Measurements from ENCODE around the gene NDUFAF8. TPM values are rescaled to one million over a fixed set of nuclear protein-coding genes. Genes with fewer than 3 reads are reported as not detected.

NDUFAF8 gene
- polyA plus RNA-seq, 2 of the 4 experiments (the other 2 are of a cell fraction): 179 to 308 TPM

- H3K4me3 ChIP-seq: no peak overlapping the region
- H3K27ac ChIP-seq: no peak overlapping the region
- DNase-seq (ENCODE audit: low read depth in 1 of 2, low spot score in 1 of 2) (no peak), FAIRE-seq (no peak), ATAC-seq (no peak)
- no peak for TF ChIP-seq CTCF (IDR thresholded peaks at IDR 0.05)
- no peak for TF ChIP-seq ZC3H11A (IDR thresholded peaks at IDR 0.05)
- TF ChIP-seq NFE2L2 (conservative IDR thresholded peaks at IDR 0.05; ENCODE audit: low read length): no peak
- TF ChIP-seq ZFP36 (IDR thresholded peaks at IDR 0.05; ENCODE audit: borderline replicate concordance, partially characterized antibody): no peak
- no peak for TF ChIP-seq MYC (IDR thresholded peaks at IDR 0.05; ENCODE audit: borderline replicate concordance, low read length)
- no peak for TF ChIP-seq HDAC2 (IDR thresholded peaks at IDR 0.05)
- no peak for TF ChIP-seq BCL3 (IDR thresholded peaks at IDR 0.05)
- no peak for TF ChIP-seq RAD21 (conservative IDR thresholded peaks at IDR 0.05 in 1 of 2, IDR thresholded peaks at IDR 0.05 in 1 of 2)
- TF ChIP-seq NR3C1 (IDR thresholded peaks at IDR 0.05): no peak
- no peak for TF ChIP-seq EP300 (IDR thresholded peaks at IDR 0.05)
- no peak for TF ChIP-seq ATOH8 (CRISPR knock-in tag; IDR thresholded peaks at IDR 0.05; ENCODE audit: low read depth)
- no peak for TF ChIP-seq REST (IDR thresholded peaks at IDR 0.05)
- TF ChIP-seq GATA3 (IDR thresholded peaks at IDR 0.05; ENCODE audit: borderline replicate concordance): no peak
- TF ChIP-seq ZNF302 (CRISPR knock-in tag; IDR thresholded peaks at IDR 0.05): no peak
- no peak for TF ChIP-seq HOXB5 (CRISPR knock-in tag; IDR thresholded peaks at IDR 0.05)
- TF ChIP-seq CBX2 (IDR thresholded peaks at IDR 0.05; ENCODE audit: borderline replicate concordance, low read depth): no peak
- no peak for TF ChIP-seq ESRRA (IDR thresholded peaks at IDR 0.05; ENCODE audit: borderline replicate concordance, low read length)
- no peak for TF ChIP-seq MAZ (IDR thresholded peaks at IDR 0.05; ENCODE audit: borderline replicate concordance, low read depth, low read length)
- no peaks in the 10 kb centered on the region for H3K4me1 ChIP-seq
- CTCF ChIA-PET: interaction anchor here (1.0 to 13.7 kb wide), 6 partner anchors 11 to 111 kb away, joined by 3 to 175 read pairs (median 4); no protein-coding TSS in a partner anchor
- POLR2A ChIA-PET: no interaction called here
- no peaks in the 10 kb centered on the region for H3K9me3 ChIP-seq
- 96% methylated on average over 10 of the region's 10 CpGs for WGBS (ENCODE audit: missing lambda C conversion rate)
- H3K4me2 ChIP-seq: no peak overlapping the region
Measured at GRCh38 chr17:81208651-81209050, 30.5 kb upstream of the NDUFAF8 start.

- no peak for DNase-seq (ENCODE audit: low read depth in 1 of 2, low spot score in 1 of 2)
- Histone ChIP-seq H3K27ac (no peak overlapping the region), H3K4me3 (no peak overlapping the region), H3K4me1 (no peaks in the 10 kb centered on the region), H3K9me3 (no peaks in the 10 kb centered on the region), H3K4me2 (no peak overlapping the region)
- 86% methylated on average over 15 of the region's 16 CpGs for WGBS (ENCODE audit: missing lambda C conversion rate)
- CTCF ChIA-PET: interaction anchor here (1.0 to 3.6 kb wide), 2 partner anchors 11 to 66 kb away, joined by 4 to 19 read pairs; no protein-coding TSS in a partner anchor
- TF ChIP-seq CBX8 (IDR thresholded peaks at IDR 0.05) (no peak), ESRRA (IDR thresholded peaks at IDR 0.05; ENCODE audit: borderline replicate concordance, low read length) (no peak), E2F6 (IDR thresholded peaks at IDR 0.05; ENCODE audit: borderline replicate concordance, low read depth) (no peak), TFCP2L1 (CRISPR knock-in tag; IDR thresholded peaks at IDR 0.05) (no peak), NPAS2 (CRISPR knock-in tag; IDR thresholded peaks at IDR 0.05; ENCODE audit: borderline replicate concordance) (no peak), HEYL (CRISPR knock-in tag; IDR thresholded peaks at IDR 0.05) (no peak), RNF2 (IDR thresholded peaks at IDR 0.05; ENCODE audit: borderline replicate concordance, low read depth) (no peak), NFE2L2 (conservative IDR thresholded peaks at IDR 0.05; ENCODE audit: low read length) (no peak)
- POLR2A ChIA-PET: no interaction called here
- no peak for ATAC-seq
- FAIRE-seq: no peak
Measured at GRCh38 chr17:81209141-81209540, 30.0 kb upstream of the NDUFAF8 start.
